Fibroblast of pulmonary artery (primary cell): ENCODE results near the gene SBF1.
A peak's percentile ranks its signal among the peaks of the same experiment; 100 is the strongest.

Experiments
- DNase-seq: peaks from one replicate; pipeline ENCODE4 v3.0.0-alpha.2; 2010; ENCODE audit warnings: low read depth
- H3K4me3 ChIP-seq: replicated peaks from 2 replicates; pipeline ENCODE4 v1.5.1; 2011; ENCODE audit warnings: low read depth, mild to moderate bottlenecking, control low read depth, low read length, moderate library complexity
- TF ChIP-seq, protein P1 (sequence below): IDR thresholded peaks from 2 replicates; pipeline ENCODE4 v1.5.1; 2011; ENCODE audit warnings: mild to moderate bottlenecking, control low read depth, low read length, inconsistent platforms; ENCODE audit errors: missing control alignments

SBF1 gene, protein sequence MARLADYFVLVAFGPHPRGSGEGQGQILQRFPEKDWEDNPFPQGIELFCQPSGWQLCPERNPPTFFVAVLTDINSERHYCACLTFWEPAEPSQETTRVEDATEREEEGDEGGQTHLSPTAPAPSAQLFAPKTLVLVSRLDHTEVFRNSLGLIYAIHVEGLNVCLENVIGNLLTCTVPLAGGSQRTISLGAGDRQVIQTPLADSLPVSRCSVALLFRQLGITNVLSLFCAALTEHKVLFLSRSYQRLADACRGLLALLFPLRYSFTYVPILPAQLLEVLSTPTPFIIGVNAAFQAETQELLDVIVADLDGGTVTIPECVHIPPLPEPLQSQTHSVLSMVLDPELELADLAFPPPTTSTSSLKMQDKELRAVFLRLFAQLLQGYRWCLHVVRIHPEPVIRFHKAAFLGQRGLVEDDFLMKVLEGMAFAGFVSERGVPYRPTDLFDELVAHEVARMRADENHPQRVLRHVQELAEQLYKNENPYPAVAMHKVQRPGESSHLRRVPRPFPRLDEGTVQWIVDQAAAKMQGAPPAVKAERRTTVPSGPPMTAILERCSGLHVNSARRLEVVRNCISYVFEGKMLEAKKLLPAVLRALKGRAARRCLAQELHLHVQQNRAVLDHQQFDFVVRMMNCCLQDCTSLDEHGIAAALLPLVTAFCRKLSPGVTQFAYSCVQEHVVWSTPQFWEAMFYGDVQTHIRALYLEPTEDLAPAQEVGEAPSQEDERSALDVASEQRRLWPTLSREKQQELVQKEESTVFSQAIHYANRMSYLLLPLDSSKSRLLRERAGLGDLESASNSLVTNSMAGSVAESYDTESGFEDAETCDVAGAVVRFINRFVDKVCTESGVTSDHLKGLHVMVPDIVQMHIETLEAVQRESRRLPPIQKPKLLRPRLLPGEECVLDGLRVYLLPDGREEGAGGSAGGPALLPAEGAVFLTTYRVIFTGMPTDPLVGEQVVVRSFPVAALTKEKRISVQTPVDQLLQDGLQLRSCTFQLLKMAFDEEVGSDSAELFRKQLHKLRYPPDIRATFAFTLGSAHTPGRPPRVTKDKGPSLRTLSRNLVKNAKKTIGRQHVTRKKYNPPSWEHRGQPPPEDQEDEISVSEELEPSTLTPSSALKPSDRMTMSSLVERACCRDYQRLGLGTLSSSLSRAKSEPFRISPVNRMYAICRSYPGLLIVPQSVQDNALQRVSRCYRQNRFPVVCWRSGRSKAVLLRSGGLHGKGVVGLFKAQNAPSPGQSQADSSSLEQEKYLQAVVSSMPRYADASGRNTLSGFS (N-terminal part only)

DNA sequence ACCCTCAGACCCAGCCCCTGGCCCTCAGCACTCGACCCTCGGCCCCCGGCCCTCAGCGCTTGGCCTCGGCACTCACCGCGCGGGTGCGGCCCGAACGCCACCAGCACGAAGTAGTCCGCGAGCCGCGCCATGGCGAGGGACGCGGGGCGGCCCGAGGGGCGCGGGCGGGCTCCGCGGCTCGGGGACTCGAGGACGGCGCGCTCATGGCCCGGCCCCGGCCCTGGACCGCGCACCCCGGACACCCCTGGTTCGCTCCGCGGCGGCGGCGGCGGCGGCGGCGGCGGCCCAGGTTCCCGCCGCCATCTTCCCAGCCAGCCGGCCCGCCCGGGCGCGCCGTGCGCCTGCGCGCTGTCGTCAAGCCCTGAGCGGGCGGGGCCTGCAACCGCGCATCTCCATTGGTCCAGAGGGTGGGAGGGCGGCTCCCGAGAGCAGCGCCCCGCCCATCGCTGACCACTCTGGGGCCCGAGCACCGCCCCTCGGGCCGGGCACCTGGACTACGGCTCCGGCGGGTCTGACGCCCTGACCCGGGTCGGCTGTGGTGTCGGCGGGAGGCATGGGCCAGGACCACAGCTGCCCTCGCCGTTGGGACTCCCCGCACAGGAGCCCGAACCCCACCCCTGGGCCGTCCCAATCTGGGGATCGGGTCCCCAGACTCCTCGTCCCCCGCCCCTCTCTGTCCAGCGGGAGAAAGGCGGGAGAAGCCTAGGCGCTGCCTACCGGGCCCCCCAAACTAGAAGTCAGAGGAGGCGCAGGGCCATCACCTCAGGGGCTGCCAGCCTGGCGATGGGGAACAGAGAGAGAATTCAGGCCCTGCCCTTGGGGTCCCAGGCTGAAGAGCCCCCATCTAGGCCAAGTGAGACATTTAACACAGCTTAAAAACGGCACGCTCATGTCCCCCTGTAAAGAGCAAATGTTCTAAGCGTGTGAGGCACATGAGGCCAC, at the start of gene SBF1:
Gene SBF1 (minus strand): TSS at position 326 of the 942 bp plus-strand sequence. CDS start 195 bp downstream, at position 131.
- H3K4me3 ChIP-seq: peak within 1 kb of the TSS; percentile 57
- TF ChIP-seq, protein P1, sequence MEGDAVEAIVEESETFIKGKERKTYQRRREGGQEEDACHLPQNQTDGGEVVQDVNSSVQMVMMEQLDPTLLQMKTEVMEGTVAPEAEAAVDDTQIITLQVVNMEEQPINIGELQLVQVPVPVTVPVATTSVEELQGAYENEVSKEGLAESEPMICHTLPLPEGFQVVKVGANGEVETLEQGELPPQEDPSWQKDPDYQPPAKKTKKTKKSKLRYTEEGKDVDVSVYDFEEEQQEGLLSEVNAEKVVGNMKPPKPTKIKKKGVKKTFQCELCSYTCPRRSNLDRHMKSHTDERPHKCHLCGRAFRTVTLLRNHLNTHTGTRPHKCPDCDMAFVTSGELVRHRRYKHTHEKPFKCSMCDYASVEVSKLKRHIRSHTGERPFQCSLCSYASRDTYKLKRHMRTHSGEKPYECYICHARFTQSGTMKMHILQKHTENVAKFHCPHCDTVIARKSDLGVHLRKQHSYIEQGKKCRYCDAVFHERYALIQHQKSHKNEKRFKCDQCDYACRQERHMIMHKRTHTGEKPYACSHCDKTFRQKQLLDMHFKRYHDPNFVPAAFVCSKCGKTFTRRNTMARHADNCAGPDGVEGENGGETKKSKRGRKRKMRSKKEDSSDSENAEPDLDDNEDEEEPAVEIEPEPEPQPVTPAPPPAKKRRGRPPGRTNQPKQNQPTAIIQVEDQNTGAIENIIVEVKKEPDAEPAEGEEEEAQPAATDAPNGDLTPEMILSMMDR: no peak
- peak; percentile 88 for DNase-seq

DNA sequence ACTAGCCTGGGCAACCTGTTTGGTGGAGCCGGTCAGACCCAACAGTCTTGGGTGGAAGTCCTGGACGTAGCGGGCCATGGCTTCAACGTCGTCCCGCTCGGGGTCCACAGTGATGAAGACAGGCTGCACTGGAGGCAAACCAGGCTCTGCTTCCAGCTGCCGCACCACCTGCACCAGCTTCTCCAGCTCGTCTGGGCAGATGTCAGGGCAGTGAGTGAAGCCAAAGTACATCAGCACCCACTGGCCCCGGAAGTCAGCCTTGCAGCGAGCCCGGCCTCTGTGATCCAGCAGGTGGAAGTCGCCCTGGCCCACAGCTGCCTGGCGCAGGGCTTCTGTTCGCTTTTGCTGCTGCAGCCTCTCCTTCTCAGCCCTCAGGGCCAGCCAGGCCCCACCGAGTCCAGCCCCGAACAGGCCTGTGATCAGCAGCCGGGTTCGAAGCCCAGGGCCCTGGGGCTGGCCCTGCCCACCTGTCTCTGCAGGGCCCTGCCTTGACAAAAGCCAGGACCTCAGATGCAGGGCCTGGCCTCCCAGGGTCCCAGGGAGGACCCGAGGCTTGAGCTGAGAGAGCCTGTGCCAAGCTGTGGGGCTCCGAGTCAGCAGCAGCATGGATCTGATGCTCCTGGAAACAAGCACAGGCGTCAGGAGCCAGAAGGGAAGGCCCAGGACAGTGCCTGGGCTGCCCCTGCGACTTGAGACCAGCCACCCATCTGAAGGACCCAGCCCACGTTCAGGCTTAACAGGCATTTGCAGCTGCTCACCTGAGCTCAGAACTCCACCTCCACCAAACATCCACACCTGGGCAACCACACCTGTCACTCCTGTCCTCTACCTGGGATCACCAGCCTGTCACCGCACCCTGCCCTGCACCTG, 49.2 kb upstream of the SBF1 start:
- DNase-seq: no peak
- TF ChIP-seq, protein P1: no peak
- H3K4me3 ChIP-seq: peak overlapping the region; percentile 74

DNA sequence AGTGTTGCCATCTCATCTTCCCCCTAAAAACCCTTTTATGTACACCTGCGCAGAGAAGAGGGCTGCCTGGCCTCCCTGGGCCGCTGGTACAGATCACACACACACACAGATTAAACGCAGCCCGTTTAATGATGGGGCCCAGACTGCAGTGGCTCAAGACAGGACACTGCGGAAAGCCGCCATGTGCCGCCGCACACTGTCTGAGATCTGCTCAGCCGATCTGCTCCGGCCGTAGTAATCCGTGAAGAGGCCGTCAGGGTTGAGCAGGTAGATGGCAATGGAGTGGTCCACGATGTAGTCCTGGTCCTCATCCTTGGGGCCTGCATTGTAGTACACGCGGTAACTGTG, 48.6 kb upstream of the SBF1 start:
- DNase-seq: no peak
- no peak overlapping the region for H3K4me3 ChIP-seq
- TF ChIP-seq, protein P1: no peak

DNA sequence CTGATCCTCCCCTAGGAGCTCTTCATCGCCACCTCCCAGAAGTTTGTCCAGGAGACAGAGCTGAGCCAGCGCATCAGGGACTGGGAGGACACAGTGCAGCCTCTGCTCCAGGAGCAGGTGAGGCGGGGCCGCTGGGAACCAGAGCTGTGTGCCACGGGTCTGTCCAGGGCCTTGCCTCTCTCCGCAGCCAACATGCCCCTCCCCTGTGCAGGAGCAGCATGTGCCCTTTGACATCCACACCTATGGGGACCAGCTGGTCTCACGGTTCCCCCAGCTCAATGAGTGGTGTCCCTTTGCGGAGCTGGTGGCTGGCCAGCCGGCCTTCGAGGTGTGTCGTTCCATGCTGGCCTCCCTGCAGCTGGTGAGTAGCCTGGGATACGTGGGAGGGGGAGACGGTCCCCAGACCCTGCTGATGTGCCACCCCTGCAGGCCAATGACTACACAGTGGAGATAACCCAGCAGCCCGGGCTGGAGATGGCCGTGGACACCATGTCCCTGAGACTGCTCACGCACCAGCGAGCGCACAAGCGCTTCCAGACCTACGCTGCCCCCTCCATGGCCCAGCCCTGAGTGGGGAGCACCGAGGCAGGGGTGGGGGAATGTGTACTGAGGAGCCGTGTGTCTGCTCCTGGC, 48.1 kb upstream of the SBF1 start:
- TF ChIP-seq, protein P1: no peak
- no peak for DNase-seq
- no peak overlapping the region for H3K4me3 ChIP-seq

DNA sequence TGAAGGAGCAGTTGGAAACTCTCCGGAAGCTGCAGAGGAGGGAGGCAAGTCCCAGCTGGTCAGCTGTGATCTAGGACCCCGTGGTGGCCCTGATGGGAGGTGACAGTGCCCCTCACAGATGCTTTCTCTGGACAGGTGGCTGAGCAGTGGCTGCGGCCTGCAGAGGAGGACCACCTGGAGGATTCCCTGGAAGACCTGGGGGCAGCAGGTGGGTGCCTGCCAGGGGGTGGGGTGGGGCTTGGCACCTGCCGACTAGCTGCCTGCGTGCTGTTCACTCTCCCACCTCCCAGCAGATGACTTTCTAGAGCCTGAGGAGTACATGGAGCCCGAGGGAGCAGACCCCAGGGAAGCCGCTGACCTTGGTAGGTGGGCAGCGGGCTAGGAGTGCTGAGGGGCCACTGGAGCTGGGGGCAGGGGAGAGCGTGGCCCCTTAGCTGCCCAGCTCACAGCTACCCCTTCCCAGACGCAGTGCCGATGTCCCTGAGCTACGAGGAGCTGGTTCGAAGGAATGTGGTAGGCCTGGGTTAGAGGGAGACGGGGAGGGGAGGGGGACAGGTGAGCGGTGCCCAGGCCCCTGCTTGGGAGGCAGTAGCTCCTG, 47.5 kb upstream of the SBF1 start:
- H3K4me3 ChIP-seq: no peak overlapping the region
- no peak for DNase-seq
- TF ChIP-seq, protein P1: no peak
